GM12801 (cell line): ENCODE data around the gene CD33.

Experiments
- TF ChIP-seq, protein P1 (sequence below): IDR thresholded peaks from one replicate; pipeline ENCODE4 v1.5.1; 2011; ENCODE audit warnings: control low read depth; ENCODE audit not compliant: insufficient read length; ENCODE audit errors: extremely low read depth

Gene CD33

GRCh38 chr19:51240866-51241265, 16.0 kb downstream of the CD33 start:
- TF ChIP-seq, protein P1, sequence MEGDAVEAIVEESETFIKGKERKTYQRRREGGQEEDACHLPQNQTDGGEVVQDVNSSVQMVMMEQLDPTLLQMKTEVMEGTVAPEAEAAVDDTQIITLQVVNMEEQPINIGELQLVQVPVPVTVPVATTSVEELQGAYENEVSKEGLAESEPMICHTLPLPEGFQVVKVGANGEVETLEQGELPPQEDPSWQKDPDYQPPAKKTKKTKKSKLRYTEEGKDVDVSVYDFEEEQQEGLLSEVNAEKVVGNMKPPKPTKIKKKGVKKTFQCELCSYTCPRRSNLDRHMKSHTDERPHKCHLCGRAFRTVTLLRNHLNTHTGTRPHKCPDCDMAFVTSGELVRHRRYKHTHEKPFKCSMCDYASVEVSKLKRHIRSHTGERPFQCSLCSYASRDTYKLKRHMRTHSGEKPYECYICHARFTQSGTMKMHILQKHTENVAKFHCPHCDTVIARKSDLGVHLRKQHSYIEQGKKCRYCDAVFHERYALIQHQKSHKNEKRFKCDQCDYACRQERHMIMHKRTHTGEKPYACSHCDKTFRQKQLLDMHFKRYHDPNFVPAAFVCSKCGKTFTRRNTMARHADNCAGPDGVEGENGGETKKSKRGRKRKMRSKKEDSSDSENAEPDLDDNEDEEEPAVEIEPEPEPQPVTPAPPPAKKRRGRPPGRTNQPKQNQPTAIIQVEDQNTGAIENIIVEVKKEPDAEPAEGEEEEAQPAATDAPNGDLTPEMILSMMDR, result no peak

DNA sequence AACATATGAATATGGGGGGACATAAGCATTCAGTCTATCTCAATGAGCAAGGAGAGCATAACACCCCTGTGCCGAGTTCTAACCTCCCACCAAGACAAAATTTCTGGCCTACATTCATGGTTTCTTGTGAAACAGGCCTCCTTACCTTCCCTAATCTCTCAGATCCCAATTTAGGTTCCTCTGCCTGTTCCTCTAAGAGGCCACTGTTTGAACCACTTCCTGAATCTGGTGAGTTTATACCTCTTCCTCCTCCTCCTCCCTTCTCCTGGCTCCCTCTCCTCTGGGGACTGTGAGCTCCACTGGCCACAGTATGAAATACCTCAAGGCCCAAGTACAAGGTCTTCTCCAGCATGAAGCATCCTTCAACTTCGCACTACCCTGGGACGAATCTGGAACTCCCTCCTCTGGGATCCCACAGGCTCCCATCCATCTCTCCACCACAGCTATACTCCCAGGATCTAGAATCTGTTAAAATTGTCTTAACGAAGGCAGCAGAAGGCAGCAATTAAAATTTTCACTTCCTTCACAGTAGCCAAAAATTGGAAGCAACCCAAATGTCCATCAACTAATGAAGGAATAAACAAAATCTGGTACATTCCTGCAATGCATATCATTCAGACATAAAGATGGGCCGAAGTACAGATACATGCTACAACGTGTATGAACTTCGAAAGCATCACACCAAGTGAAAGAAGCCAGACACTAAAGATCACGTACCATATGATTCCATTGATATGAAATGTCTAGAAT, 18.2 kb downstream of the CD33 start:
- TF ChIP-seq, protein P1, result no peak

DNA sequence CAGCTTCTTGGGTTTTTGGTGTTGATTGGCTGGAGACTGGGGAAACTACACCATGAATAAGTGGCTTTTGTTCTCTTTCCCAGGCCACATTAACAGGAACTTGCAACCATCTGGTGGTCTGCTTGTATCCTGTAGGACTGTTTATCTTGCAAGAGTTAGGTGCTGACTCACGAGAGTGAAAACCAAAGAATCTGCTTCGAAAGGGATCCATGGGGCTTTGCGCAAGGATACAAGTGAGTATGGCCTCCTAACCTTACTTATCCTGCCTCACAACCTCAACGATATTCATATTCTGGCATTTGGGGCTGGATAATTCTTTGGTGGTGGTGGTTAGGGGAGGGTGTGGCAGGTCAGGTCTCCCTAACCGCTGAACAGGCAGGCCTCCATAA, 21.3 kb downstream of the CD33 start:
- TF ChIP-seq, protein P1, result no peak

GRCh38 chr19:51247972-51248590, 23.2 kb downstream of the CD33 start:
- TF ChIP-seq, protein P1, result no peak

- TF ChIP-seq, protein P1, result no peak
These were observed 26.0 kb downstream of the CD33 start, which contains the start of gene SIGLECL1 for GRCh38 chr19:51250786-51251467. Gene SIGLECL1, plus strand, starts transcription at chr19:51251080. Its CDS starts 12,993 bp downstream, at chr19:51264073.

GRCh38 chr19:51251468-51251820, 26.6 kb downstream of the CD33 start:
- TF ChIP-seq, protein P1, result no peak

- TF ChIP-seq, protein P1, result no peak
These were observed 27.6 kb downstream of the CD33 start for GRCh38 chr19:51252306-51253079.
